HG02852 (cell line): ENCODE measurements around the gene TBX5.
"Not testable (repeated sequence)": the region's sequence is repeated elsewhere in the genome, so short reads cannot be mapped to it uniquely, and the experiment has no call there.

ENCODE experiments used
- ATAC-seq: cut with Tn5 transposase; IDR thresholded peaks from one replicate; pipeline ENCODE4 v1.9.1; 2021; ENCODE audit warnings: mild to moderate bottlenecking, moderate library complexity; ENCODE audit not compliant: unreplicated experiment

TBX5 gene

DNA sequence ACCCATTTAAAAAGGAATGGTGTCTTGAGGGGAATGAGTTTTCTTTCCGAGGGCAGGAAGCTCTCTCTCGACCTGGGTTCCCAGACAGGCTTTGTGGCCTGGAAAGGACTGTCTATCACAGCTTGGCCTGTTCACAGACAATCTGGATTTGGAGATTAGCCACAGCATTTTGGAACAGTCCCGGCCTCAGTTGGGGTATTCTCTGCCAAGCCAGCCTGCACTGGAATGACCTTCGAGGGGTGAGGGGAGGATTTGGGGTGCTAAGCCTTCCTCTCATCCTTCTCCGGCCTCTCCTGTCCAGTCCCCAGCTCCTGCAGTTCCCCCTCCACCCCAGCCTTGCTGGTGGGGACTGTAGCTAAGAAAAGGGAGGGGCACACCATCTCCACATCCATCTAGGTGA lies 13.0 kb downstream of the TBX5 start:
- ATAC-seq: no peak

DNA sequence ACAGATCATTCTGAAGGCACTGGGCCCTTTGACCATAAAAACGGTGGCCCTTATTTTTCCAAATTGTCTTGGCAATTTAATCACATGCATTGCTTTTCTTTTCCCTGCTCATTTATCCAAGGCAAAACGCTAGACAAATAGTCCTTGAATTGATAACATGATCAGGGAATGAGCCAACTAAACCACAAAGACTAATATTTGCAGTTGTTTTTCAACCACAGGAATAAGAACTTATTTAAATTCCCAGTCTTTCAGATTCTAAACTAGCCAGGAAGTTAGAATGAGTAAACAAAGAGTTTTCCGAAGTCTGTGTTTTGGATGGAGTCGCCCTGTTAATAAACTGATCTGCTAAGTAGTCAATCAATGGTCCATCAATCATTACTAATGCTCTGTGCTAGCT lies 14.9 kb downstream of the TBX5 start:
- ATAC-seq: no peak

DNA sequence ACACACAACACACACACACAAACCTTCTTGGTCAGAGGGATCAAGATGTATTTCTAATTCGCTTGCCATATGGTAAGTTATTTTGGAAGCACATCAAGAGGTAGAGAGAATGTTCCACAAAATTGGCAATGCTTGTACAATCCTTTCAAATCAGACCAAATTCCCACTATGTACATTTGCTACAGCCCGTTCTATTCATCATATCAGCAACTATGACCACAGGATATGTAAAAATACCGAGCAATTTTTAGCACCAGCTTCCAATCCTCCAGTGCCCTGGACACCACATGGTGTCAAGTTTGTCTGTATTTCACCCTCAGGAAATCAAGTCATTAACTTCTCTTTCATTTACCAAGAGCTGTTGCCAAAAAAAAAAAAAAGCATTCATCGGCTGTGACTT lies 21.2 kb downstream of the TBX5 start:
- ATAC-seq: no peak

DNA sequence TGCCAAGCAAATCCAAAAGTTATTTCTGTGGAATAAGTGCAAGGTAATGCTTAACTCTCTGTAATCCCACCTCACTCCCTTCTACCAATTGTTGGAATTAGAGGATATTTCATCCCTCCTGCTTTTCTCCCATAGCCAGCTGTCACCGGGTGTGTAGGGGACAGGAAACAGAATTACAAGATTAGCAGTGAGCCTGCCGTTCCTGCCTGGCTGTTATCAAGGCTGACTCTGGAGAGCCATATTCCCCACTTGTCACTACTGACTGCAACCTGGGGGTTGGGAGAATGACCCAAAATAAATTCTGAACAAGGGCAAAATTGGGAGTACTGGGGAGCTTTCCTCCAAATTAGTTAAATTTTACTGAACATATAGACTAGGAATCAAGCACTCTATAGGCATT lies 24.8 kb downstream of the TBX5 start:
- ATAC-seq: no peak

DNA sequence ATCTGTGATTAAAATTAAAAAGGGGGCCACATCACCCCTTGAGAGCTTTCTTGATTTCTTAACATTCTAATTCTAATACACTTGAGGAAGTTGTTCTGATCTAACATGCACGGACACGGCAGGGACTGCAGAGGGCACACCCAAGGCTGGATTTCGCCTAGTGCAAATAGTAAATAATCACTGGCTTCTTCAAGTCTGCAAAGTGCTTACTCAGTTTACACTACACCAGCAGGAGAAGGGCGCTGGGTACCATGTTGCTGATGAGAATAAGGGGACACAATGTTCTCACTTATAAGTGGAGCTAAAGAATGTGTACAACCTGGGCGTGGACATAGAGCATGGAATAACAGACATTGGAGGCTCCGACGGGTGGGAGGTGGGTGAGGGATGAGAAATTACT lies 34.2 kb downstream of the TBX5 start:
- no peak for ATAC-seq

DNA sequence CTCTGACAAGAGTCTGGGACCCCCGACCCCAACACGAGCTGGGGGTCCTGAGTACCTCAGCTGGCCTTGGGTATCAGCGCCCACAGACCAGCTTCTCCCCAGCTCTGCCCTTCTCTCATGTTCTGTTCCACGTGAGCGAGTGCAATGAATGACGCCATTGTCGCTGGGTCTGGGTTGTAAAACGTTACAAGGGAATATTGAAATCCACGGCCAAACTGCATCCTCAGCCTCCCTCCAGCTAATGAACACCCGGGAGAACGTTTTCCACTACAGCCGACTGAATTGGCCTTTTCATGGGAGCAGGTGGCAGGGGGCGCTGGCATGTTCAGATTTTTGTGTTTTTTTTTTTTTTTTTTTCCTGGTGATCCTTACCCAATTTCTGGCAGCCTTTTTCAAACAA lies 34.7 kb downstream of the TBX5 start:
- no peak for ATAC-seq

DNA sequence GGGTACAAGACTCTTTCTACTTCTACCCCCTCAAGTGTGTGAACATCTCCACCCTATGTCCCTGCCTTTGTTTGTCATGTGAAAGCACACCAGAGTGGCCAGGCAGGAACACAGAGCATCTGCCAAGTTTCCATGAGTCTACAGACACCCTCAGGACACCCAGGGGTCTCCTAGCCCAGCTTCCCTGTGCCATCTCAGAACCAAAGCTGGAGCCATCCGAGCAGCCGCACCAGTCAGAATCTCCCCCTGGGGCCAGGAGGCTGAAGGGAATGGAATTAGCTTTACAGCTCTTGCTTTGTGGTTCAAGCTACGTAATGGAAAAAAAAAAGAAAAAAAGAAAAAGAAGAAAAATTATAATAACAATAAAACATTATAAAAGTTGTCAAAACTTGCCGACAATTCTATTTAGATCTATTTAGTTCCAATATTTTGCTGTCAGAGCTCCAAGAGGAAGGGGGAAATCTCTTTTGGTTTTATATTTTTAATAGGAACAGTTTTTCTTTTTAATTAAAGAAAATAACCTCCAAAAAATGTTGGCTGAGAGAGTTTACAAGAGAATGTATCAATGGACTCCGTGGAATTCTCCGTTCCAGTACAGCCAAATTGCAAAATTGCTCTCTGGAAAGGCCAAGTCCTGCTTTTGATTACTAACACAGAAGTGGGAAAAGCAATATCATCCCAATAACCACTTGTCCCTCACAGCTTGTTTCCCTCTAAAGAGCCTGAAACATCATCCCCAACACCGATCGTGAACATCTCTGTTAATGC lies 37.1 kb downstream of the TBX5 start:
- ATAC-seq: no peak

DNA sequence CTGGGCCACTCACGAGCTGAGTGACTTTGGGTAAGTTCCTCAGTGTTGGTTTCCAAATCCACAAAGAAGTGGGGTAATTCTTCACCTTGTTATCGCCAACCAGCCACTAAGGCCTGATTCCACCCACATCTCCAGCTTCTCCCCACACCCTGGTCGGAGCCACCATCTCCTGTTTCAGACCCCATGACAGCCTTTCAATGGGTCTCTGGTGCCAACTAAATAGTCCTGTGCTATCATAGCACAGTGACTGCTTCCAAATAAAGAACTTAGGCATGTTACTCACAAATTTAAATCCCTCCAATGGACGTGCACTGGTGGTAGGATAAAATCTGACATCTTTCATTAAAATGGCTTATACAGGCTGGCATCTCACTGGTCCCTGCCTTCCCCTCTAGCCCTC lies 44.0 kb downstream of the TBX5 start:
- no peak for ATAC-seq

DNA sequence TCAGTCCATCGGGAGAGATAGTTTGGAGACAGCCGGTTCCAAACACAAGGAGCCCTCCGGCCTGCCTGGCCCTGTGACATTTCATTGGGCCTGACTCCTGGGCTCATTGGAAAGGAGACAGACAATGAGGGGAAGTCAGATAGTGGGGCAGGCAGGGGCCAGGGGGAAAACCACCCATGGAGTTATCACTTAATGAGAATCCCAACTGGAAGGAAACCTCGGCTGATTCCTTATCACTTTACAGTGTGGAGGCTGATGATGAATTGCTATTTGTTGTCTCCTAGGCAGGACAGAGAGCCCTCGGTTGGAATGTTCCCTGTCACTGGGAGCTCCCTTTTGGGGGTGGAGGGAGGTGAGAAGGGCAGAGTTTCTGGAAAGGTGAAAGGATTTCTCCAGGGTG lies 44.4 kb downstream of the TBX5 start:
- no peak for ATAC-seq

DNA sequence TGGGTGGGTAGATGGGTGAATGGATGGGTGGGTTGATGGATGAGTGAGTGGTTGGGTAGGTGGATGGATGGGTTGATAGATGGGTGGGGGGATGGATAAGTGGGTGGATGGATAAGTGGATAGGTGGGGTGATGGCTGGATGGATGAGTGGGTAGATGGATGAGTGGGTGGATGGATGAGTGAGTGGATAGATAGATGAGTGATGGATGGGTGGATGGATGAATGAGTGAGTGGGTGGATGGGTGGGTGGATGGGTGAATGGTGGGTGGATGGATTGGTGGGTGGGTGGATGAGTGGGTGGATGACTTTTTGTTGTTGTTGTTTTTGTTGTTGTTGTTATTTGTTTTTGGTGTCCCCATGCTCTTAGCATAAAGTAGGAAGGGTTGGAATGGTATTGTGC lies 45.5 kb downstream of the TBX5 start:
- ATAC-seq: no peak

DNA sequence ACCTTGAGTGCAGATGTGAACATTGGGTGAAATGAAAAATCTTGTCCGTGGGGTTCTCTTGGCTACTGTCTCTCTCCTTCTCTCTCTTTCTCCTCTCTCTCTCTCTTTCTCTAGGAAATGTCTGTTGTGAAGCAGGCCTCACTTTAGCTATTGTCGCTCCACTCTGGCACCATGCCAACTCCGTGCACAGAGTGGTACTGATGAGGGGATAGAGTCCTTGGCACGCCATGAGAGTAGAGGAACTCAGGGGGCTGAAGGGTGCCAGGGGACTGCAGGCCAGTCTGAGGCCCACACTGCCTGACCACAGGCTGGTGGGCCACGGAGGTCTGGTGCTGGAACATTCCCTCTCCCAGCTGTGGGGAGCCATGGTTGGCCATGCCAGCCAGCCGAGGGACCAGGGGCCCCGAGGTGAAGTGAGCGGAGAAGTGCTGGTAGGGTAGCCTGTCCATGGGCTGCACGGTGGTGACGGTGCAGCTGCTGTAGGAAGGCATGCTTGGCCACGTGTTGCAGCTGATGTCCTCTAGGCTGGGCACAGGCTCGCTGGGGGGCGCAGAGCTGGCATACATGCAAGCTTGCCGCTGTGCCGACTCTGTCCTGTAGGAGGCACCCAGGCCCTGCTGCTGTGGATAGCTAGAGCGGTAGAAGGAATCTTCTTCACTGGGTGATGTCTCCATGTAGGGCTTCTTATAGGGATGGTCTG lies 50.4 kb downstream of the TBX5 start:
- no peak for ATAC-seq

DNA sequence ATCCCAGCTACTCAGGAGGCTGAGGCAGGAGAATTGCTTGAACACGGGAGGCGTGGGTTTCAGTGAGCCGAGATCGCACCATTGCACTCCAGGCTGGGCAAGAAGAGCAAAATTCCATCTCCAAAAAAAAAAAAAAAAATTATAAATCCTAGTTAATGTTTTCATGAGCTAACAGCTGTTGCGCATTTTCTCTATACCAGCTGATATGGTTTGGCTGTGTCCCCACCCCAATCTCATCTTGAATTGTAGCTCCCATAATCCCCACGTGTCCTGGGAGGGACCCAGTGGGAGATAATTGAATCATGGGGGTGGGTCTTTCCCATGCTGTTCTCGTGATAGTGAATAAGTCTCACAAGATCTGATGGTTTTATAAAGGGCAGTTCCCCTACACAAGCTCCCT lies 56.7 kb downstream of the TBX5 start:
- not testable (repeated sequence) for ATAC-seq

DNA sequence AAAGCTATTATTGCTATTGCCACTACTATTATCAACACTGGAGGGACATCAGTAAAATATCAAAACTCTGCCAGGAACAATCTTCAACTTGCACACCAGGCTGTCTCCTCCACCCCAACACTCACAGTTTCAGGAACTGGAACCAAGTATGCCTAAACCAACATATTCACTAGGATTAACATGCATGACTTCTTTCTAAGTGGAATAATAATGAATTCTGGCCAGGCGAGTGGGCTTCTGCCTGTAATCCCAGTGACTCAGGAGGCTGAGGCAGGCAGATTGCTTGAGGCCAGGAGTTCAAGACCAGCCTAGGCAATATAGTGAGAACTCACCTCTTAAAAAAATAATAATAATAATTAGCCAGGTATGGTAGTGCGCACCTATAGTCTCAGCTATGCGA lies 58.1 kb downstream of the TBX5 start:
- no peak for ATAC-seq

DNA sequence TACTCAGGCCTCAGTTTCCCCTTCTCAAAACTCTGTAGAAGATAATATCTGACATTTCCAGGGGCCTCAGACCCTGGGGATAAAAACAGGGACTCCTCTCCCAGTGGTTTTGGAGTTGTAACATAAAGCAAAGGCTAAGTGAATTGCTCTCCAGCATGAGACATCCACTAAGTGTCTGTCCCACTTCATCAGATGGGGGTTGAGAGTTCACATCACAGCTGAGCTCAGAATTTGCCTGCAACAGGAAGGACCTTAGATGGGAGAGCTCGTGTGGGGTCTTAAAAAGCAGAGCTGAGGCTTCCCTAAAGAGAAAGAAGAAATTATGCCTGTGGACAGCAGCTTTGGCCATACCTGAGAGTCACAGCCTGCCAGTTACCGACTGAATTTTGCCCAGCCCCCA lies 61.1 kb downstream of the TBX5 start:
- no peak for ATAC-seq

DNA sequence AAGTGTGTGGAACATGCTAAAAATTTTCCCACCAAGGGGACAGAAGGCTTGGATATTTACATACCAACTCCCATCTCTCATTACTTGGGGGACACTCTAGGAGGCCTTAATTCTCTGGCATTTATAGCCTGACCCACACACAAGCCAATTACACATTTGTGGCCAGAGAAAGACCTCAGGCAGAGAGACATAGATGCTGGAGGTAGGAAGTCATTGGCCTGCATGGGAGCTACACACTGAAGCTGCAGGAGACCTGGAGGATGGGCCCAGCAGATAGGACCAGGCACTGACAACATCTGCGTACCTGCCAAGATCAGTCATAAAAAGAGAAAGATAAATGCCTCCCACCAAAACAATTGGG lies 61.7 kb downstream of the TBX5 start:
- no peak for ATAC-seq

DNA sequence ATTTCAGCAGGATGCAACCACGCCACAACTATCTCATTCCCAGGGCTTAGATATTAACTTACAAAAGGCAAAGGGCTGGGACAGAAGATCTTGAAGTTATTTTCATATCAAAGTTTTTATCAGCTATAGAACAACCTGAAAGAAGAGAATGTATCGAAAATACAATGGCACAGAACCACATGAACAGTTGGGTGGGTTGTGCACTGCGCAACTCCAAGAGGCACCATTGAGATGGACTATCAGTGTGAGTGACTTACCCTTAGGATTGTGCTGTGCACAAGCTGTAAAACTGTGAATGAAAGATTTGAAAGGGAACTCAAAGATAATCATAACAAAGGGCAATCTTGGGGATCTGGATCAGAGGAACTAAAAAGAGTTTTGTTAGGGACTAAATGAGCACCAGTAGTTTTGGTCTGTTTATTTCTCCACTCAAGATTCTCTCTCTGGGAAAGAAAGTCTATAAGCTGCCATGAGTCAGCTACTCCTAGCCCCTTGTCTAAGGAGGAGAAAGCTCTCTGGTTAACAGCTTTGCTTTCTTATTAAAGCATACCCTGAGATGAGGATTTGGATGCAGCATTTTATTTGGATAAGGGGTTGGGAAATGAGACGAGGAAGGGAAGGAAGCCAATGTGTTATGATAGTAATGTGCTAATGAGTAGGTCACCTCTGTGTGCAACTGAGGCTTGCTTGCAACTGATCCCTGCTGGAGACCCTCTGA lies 62.2 kb downstream of the TBX5 start:
- no peak for ATAC-seq

DNA sequence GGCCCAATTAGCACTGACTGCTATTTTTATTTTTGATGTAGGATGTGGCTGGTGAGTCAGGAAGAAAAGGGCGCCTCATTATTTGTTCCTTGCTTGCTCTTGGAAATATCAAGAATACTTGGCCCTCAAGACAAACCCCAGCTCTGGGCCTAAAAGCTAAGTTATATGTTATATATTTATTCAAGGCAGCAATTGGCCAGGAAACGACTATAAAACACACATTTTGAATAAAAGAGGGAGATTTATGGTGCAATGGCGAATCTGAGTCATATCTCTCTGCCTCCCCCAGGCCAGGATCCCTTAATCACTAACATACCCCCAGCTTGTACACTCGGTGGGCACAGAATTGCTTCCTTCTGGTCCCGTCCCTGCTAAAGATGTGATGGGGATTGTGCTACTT lies 63.3 kb downstream of the TBX5 start:
- no peak for ATAC-seq

DNA sequence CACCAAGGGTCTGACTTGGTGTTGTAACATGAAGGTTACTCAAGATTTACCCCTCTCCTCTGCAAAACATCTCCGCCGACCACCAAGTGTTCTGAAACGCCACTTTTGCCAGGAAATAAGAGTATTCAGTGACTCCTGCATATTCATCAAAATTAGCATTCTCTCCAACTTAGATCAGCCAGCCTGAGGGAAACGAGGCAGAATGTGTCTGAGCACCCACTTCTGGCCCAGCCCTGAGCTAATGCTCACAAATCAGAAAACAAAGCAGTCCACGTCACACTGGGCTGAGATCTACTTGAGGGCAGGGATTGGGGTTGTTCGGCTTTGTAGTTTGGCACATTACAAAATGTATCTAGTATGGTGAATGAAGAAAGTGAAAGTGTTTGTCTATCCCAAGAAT lies 64.3 kb downstream of the TBX5 start:
- no peak for ATAC-seq

DNA sequence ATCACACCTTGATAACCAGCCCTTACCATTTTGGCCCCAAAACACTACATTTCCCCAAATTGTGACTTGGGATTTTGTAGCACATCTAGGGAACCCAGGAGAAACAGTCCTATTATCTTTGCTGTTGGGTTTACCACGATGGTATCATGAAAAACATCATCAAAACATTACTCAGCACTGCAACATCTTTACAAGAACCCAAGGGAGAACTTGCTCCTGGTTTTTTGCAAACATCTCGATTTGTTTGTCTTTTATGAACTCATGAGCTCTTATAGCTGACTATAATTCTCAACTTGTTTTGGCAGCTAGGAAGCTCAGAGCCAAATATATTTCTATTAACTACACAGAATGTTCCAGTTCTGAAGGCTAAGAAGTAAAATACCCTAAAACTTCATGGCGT lies 65.7 kb downstream of the TBX5 start:
- ATAC-seq: no peak

DNA sequence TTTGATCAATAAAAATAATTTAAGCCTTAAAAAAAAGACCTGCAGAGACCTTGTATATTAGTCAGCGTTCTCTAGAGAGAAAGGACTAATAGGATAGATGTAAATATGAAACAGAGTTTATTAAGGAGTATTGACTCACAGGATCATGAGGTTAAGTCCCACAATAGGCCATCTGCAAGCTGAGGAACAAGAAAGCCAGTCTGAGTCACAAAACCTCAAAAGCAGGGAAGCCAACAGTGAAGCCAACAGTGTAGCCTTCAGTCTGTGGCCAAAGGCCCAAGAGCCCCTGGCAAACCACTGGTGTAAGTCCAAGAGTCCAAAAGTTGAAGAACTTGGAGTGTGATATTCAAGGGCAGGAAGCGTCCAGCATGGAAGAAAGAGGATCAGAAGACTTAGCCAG lies 66.3 kb downstream of the TBX5 start:
- no peak for ATAC-seq

DNA sequence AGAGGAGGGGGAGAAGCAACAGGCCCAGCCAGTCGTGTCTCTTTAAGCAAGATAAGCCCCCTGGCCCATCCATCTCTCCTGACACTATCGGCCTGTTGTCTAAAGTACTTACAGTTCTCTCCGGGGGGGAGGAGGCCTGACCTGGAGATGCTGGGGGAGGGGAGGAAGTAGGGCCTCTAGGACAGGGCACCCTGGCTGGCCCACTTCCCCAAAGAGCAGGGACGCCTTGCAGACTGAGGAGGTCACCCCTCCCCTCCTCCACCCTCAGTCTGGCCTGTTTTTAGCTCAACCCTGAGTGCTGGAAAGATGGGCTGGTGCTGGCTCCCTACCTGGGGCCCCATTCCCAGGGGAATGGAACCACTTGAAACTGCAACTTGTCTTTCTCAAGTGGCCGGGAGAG lies 70.3 kb downstream of the TBX5 start:
- no peak for ATAC-seq

DNA sequence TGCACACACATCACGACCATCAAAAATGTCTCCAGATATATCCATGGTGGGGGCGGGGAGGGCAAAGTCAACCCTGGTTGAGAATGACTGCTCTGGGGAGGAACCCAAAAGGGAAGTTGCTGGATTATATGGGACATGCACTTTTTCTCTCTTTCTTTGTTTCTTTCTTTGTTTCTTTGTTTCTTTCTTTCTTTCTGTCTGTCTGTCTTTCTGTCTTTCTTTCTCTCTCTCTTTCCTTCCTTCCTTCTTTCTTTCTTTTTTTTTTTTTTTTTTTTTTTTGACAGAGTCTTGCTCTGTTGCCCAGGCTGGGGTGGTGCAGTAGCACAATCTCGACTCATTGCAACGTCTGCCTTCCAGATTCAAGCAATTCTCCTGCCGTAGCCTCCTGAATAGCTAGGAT lies 71.5 kb downstream of the TBX5 start:
- ATAC-seq: no peak
